HCT116 (cell line): Measurements from ENCODE around the gene BTNL9. TPM values are rescaled to one million over a fixed set of nuclear protein-coding genes. Genes with fewer than 3 reads are reported as not detected.
"Not testable (repeated sequence)": the region's sequence is repeated elsewhere in the genome, so short reads cannot be mapped to it uniquely, and the experiment has no call there.

Source experiments
- ATAC-seq: fragments of 200-7000 bp; cut with Tn5 transposase; 2 replicates; pipeline ENCODE4 v1.9.1; 2020; ENCODE audit warnings: mild to moderate bottlenecking, moderate library complexity
- BruUV-seq: library from RNA; stranded (reverse); fragments of 400-500 nt; replicated peaks from 2 replicates; lab custom pipeline; 2021; lab: Mats Ljungman, UMichigan
- CTCF ChIA-PET: fragments of 300-600 bp; sonication (Branson Sonifier 250); formaldehyde crosslinking; loops from one replicate; lab custom pipeline; 2021; ENCODE audit warnings: antibody characterized with exemption; lab: Charles Lee
- POLR2A ChIA-PET: fragments of 300-600, 350-600 bp; sonication (Branson Sonifier 250); formaldehyde crosslinking; loops from one replicate; lab custom pipeline; 2021; ENCODE audit warnings: antibody characterized with exemption; lab: Charles Lee
- RAD21 ChIA-PET, 2 experiments: fragments of 300-600 bp; sonication (Branson Sonifier 250); formaldehyde crosslinking; loops; one replicate each; lab custom pipeline; 2023; ENCODE audit warnings: low total read pairs in 2 of 2; ENCODE audit not compliant: uncharacterized antibody in 2 of 2, unreplicated experiment in 2 of 2, low non-redundant PET in 1 of 2; lab: Charles Lee
- DNase-seq: peaks from one replicate; pipeline ENCODE4 v3.0.0-alpha.2; 2010; ENCODE audit warnings: low read depth, low spot score
- H2AFZ ChIP-seq: fragments of 200-600 bp; shearing (Covaris generic), sonication (generic); 2 replicates; pipeline ENCODE4 v1.6.1; 2017; ENCODE audit warnings: low read depth, mixed run types, mixed read lengths, antibody characterized with exemption, low read length; ENCODE audit not compliant: poor library complexity, severe bottlenecking
- H3K27ac ChIP-seq: 2 replicates; pipeline ENCODE4 v1.5.1; 2012; ENCODE audit warnings: low read depth, low read length
- H3K27me3 ChIP-seq: fragments of 200-600 bp; sonication (generic); 2 replicates; pipeline ENCODE4 v1.6.1; 2016; ENCODE audit warnings: mixed run types, low read length, mixed read lengths; ENCODE audit not compliant: insufficient read depth
- H3K36me3 ChIP-seq, 2 experiments: fragments of 200-500 bp in 1 of 2; fragments of 200-600 bp in 1 of 2; sonication (Bioruptor generic) in 1 of 2; sonication (generic) in 1 of 2; 2 replicates each; pipeline versions ENCODE4 v1.5.1 to v1.6.1; 2014 to 2016; ENCODE audit warnings: low read length in 2 of 2, inconsistent platforms in 1 of 2, mixed read lengths in 1 of 2, mixed run types in 1 of 2; ENCODE audit not compliant: insufficient read depth in 2 of 2, control insufficient read depth in 1 of 2
- H3K4me1 ChIP-seq, 2 experiments: fragments of 200-600 bp in 1 of 2; sonication (generic) in 1 of 2; 2 replicates each; pipeline versions ENCODE4 v1.5.1 to v1.6.1; 2012 to 2017; ENCODE audit warnings: low read length in 2 of 2, inconsistent platforms in 1 of 2, mild to moderate bottlenecking in 1 of 2, mixed read lengths in 1 of 2, mixed run types in 1 of 2, moderate library complexity in 1 of 2; ENCODE audit not compliant: insufficient read depth in 2 of 2, control insufficient read depth in 1 of 2
- H3K4me2 ChIP-seq: fragments of 200-600 bp; sonication (generic); 2 replicates; pipeline ENCODE4 v1.6.1; 2017; ENCODE audit warnings: mixed run types, low read length, mixed read lengths
- H3K4me3 ChIP-seq, 2 experiments: fragments of 200-600 bp in 1 of 2; sonication (generic) in 1 of 2; replicated peaks in 1 of 2; 2 replicates each; pipeline ENCODE4 v1.5.1; 2011 to 2016; ENCODE audit warnings: low read length in 2 of 2, control low read depth in 1 of 2, low read depth in 1 of 2, mild to moderate bottlenecking in 1 of 2, mixed read lengths in 1 of 2, mixed run types in 1 of 2
- H3K79me2 ChIP-seq: fragments of 200-600 bp; sonication (generic); 2 replicates; pipeline ENCODE4 v1.6.1; 2017; ENCODE audit warnings: mild to moderate bottlenecking, mixed run types, low read length, moderate library complexity, mixed read lengths; ENCODE audit not compliant: insufficient read depth
- H3K9ac ChIP-seq: fragments of 200-600 bp; sonication (generic); 2 replicates; pipeline ENCODE4 v1.6.1; 2016; ENCODE audit warnings: low read length, mixed read lengths
- H3K9me2 ChIP-seq: fragments of 200-600 bp; sonication (generic), shearing (Covaris generic); 2 replicates; pipeline ENCODE4 v1.6.1; 2017; ENCODE audit warnings: mixed run types, mild to moderate bottlenecking, moderate library complexity; ENCODE audit not compliant: insufficient read depth
- H3K9me3 ChIP-seq, 2 experiments: fragments of 200-500 bp in 1 of 2; fragments of 200-600 bp in 1 of 2; sonication (Bioruptor generic) in 1 of 2; sonication (generic) in 1 of 2; 2 replicates each; pipeline ENCODE4 v1.6.1; 2014 to 2017; ENCODE audit warnings: low read length in 2 of 2, mixed read lengths in 2 of 2, inconsistent platforms in 1 of 2, low read depth in 1 of 2, mild to moderate bottlenecking in 1 of 2, mixed run types in 1 of 2, moderate library complexity in 1 of 2; ENCODE audit not compliant: control insufficient read depth in 1 of 2, insufficient read depth in 1 of 2
- H4K20me1 ChIP-seq: fragments of 200-600 bp; sonication (generic), shearing (Covaris generic); 2 replicates; pipeline ENCODE4 v1.6.1; 2017; ENCODE audit warnings: mixed run types, mild to moderate bottlenecking, moderate library complexity; ENCODE audit not compliant: insufficient read depth
- CBX3 ChIP-seq: IDR thresholded peaks from 2 replicates; pipeline ENCODE4 v1.6.1; 2012; ENCODE audit warnings: low read depth
- EGR1 ChIP-seq: IDR thresholded peaks from 2 replicates; pipeline ENCODE4 v1.6.1; 2012; ENCODE audit warnings: low read depth
- JUND ChIP-seq: IDR thresholded peaks from 2 replicates; pipeline ENCODE4 v1.6.1; 2012
- POLR2A ChIP-seq: IDR thresholded peaks from 2 replicates; pipeline ENCODE4 v1.7.0; 2011; ENCODE audit warnings: borderline replicate concordance; ENCODE audit not compliant: insufficient read depth, insufficient read length; ENCODE audit errors: extremely low read depth
- RAD21 ChIP-seq: IDR thresholded peaks from 2 replicates; pipeline ENCODE4 v1.6.1; 2012; ENCODE audit warnings: low read depth, mild to moderate bottlenecking
- SIN3A ChIP-seq: IDR thresholded peaks from 2 replicates; pipeline ENCODE4 v1.6.1; 2012; ENCODE audit warnings: low read depth
- TCF7L2 ChIP-seq: IDR thresholded peaks from 2 replicates; pipeline ENCODE4 v1.7.0; 2011; ENCODE audit warnings: borderline replicate concordance, inconsistent platforms; ENCODE audit not compliant: insufficient read depth, insufficient read length; ENCODE audit errors: extremely low read depth
- intact Hi-C: fragments of 100-400 bp; cut with micrococcal nuclease; formaldehyde crosslinking; loops from 2 replicates; pipeline ENCODE4 v1.10.0; 2022
- total RNA-seq: library from RNA; stranded (reverse); gene quantifications from one replicate; pipeline ENCODE4 v1.2.1, GENCODE V29; 2021; ENCODE audit not compliant: unreplicated experiment
- TF ChIP-seq, protein P1 (sequence below): IDR thresholded peaks from 2 replicates; pipeline ENCODE4 v1.6.1; 2011; ENCODE audit warnings: mild to moderate bottlenecking, low read length, moderate library complexity; ENCODE audit not compliant: insufficient replicate concordance; ENCODE audit errors: extremely low read depth
- TF ChIP-seq, protein P2 (sequence below): IDR thresholded peaks from 2 replicates; pipeline ENCODE4 v1.6.1; 2012

BTNL9 gene
- total RNA-seq, 1 experiment from 2014 or later: 11.7 TPM

- H3K4me2 ChIP-seq, H3K9me3 ChIP-seq, H3K27me3 ChIP-seq, POLR2A ChIA-PET, H3K9ac ChIP-seq, H4K20me1 ChIP-seq, H3K36me3 ChIP-seq, RAD21 ChIA-PET, DNase-seq, H3K27ac ChIP-seq, ATAC-seq, H3K9me2 ChIP-seq, BruUV-seq, CTCF ChIA-PET, H3K4me1 ChIP-seq, intact Hi-C loops, H2AFZ ChIP-seq, H3K4me3 ChIP-seq, H3K79me2 ChIP-seq: not testable (repeated sequence)
Observed at GRCh38 chr5:181017448-181017847, 22.6 kb upstream of the BTNL9 start.

- CTCF ChIA-PET: no interaction called here
- H2AFZ ChIP-seq: no peak overlapping the region
- no peaks in the 10 kb centered on the region for H3K27me3 ChIP-seq
Observed at GRCh38 chr5:181020688-181021087, 19.4 kb upstream of the BTNL9 start.

More at GRCh38 chr5:181020688-181021087, 19.4 kb upstream of the BTNL9 start:
- DNase-seq: no peak
- H3K79me2 ChIP-seq: no peaks in the 10 kb centered on the region
- H3K4me2 ChIP-seq: no peak overlapping the region
- ChIA-PET POLR2A (no interaction called here), RAD21 (no interaction called here)
- no peak for ATAC-seq
- intact Hi-C loops: no loop called here
- H3K9ac ChIP-seq: no peak overlapping the region
- no peak overlapping the region for H3K4me3 ChIP-seq
- H4K20me1 ChIP-seq: no peaks in the 10 kb centered on the region
- H3K9me3 ChIP-seq: no peaks in the 10 kb centered on the region
- TF ChIP-seq, protein P1, sequence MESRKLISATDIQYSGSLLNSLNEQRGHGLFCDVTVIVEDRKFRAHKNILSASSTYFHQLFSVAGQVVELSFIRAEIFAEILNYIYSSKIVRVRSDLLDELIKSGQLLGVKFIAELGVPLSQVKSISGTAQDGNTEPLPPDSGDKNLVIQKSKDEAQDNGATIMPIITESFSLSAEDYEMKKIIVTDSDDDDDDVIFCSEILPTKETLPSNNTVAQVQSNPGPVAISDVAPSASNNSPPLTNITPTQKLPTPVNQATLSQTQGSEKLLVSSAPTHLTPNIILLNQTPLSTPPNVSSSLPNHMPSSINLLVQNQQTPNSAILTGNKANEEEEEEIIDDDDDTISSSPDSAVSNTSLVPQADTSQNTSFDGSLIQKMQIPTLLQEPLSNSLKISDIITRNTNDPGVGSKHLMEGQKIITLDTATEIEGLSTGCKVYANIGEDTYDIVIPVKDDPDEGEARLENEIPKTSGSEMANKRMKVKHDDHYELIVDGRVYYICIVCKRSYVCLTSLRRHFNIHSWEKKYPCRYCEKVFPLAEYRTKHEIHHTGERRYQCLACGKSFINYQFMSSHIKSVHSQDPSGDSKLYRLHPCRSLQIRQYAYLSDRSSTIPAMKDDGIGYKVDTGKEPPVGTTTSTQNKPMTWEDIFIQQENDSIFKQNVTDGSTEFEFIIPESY: no peak
- no peak for TF ChIP-seq TCF7L2
- TF ChIP-seq JUND: no peak
- TF ChIP-seq SIN3A: no peak
- TF ChIP-seq RAD21: no peak
- TF ChIP-seq, protein P2, sequence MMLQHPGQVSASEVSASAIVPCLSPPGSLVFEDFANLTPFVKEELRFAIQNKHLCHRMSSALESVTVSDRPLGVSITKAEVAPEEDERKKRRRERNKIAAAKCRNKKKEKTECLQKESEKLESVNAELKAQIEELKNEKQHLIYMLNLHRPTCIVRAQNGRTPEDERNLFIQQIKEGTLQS: no peak
- TF ChIP-seq POLR2A: no peak
- TF ChIP-seq EGR1: no peak
- TF ChIP-seq CBX3: no peak
- no peaks in the 10 kb centered on the region for H3K9me2 ChIP-seq
- H3K36me3 ChIP-seq: no peaks in the 10 kb centered on the region
- no TSS peak for BruUV-seq
- no peaks in the 10 kb centered on the region for H3K4me1 ChIP-seq
- no peak overlapping the region for H3K27ac ChIP-seq
